GM10266 (cell line): Measurements from ENCODE around the gene PRRG4.
"Not testable (repeated sequence)": the region's sequence is repeated elsewhere in the genome, so short reads cannot be mapped to it uniquely, and the experiment has no call there.

Experiments used
- DNase-seq: peaks from one replicate; pipeline ENCODE4 v3.0.0; 2012; ENCODE audit errors: extremely low spot score
- TF ChIP-seq, protein P1 (sequence below): IDR thresholded peaks from 2 replicates; pipeline ENCODE4 v1.5.1; 2012; ENCODE audit warnings: mild to moderate bottlenecking, low read depth; ENCODE audit not compliant: control insufficient read depth, insufficient read depth; ENCODE audit errors: missing control alignments

The PRRG4 gene

DNA sequence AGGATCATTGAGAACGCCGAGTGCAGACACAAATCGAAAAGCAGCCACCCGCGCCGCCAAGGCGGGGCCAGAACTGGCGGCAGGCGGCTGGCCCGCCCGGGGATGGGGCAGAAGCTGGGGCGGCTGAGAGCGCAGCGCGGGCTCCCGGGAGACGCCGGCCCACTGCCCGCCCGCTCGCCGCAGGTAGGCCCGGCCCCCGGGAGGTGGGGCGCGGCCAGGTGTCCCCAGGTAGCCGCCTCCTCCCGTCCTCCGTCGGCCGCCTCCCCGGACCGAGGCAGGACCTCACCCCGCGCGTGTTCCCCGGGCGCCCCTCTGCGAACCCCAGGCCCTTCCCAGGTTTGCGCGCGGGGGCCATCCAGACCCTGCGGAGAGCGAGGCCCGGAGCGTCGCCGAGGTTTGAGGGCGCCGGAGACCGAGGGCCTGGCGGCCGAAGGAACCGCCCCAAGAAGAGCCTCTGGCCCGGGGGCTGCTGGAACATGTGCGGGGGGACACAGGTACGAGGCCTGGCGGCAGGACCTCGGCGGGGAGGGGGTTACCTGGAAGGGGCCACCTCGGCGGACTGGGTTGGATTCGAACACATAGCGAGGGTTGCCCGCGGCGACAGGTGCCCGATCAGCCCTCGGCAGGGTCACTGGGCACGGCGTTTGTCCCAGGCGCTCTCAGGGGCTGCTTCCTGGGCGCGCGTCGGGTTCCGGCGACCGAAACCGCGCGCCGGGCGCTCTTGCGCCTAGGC, at the start of gene PRRG4:
Gene PRRG4 (plus strand): TSS at position 248 of the 733 bp plus-strand sequence. CDS start 603 bp downstream, outside the sequence.
- TF ChIP-seq, protein P1, sequence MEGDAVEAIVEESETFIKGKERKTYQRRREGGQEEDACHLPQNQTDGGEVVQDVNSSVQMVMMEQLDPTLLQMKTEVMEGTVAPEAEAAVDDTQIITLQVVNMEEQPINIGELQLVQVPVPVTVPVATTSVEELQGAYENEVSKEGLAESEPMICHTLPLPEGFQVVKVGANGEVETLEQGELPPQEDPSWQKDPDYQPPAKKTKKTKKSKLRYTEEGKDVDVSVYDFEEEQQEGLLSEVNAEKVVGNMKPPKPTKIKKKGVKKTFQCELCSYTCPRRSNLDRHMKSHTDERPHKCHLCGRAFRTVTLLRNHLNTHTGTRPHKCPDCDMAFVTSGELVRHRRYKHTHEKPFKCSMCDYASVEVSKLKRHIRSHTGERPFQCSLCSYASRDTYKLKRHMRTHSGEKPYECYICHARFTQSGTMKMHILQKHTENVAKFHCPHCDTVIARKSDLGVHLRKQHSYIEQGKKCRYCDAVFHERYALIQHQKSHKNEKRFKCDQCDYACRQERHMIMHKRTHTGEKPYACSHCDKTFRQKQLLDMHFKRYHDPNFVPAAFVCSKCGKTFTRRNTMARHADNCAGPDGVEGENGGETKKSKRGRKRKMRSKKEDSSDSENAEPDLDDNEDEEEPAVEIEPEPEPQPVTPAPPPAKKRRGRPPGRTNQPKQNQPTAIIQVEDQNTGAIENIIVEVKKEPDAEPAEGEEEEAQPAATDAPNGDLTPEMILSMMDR = no peak
- DNase-seq = peak; percentile 83

DNA sequence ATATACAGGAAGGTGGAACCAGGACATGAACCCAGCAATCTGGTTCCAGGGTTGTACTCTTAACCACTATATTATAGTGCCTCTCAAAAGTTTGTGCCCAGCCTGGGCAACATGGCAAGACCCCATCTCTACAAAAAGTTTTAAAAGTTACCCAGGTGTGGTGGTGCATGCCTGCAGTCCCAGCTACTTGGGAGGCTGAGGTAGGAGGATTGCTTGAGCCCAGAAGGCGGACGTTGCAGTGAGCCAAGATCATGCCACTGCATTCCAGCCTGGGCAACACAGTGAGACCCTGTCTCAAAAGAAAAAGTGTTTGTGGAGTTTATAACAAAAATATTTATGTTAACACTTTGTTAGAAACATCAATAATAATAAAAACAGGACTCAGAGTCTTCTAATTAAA, 48.9 kb upstream of the PRRG4 start:
- not testable (repeated sequence) for DNase-seq

DNA sequence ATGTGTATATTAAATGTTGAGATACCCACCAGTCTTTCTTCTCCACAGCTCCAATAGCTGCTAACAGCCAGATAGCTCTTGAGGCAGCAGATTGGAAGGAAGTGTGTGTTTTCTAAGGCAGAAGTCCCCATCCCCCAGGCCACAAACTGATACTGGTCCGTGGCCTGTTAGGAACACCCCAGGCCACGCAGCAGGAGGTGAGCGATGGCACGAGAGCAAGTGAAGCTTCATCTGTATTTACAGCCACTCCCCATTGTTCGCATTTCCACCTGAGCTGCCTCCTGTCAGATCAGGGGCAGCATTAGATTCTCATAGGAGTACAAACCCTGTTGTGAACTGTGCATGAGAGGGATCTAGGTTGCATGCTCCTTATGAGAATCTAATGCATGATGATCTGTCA, 48.0 kb upstream of the PRRG4 start:
- DNase-seq = no peak
- TF ChIP-seq, protein P1 = no peak

DNA sequence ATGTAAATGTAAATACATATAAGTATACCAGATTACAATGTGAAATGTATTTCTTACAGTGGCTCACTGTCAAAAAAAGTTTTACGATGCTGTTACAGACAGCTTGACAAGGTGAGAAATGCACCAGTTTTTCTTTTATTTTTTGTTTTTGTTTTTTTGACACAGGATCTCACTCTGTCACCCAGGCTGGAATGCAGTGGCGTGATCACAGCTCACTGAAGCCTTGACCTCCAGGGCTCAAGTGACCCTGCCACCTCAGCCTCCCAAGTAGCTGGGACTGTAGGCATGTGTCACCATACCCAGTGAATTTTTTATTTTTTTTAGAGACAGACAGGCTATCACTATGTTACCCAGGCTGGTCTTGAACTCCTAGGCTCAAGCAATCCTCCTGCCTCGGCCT, 44.5 kb upstream of the PRRG4 start:
- TF ChIP-seq, protein P1 = no peak
- no peak for DNase-seq

DNA sequence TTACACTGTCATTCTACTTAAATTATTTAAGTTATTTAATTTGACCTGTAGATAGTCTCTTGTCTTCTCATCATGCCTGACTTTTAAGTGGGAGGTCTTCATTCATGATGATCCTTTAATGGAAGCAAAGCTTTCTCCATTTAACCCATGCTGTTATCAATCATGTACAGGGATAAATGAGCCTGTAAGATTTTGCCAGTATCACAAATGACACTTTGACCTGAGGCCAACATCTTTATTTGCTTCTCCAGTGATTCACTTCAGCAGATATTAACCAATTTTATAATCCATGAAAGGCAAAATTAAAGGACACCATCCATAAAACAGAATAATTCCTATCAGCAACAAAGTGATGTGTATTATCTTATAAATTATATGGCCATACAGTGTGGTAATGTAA, 42.9 kb upstream of the PRRG4 start:
- TF ChIP-seq, protein P1 = no peak
- no peak for DNase-seq

DNA sequence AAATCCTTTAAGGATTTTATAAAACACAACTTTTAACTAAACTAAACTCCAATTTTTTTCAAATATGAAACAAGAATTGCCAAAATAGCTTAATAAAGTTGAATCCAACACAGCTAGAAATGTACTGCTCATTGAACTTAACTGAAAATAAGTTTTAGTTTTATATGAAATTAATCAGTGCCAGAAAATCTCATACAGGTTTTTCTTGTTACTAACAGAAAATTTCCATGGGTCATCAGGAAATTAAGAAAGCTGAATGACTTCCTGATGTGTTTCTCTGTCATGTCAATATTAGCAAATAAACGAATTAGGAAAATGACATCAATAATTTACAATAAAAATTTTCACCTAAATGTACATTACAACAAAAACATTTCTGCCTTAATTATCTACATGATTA, 38.8 kb upstream of the PRRG4 start:
- TF ChIP-seq, protein P1 = no peak

DNA sequence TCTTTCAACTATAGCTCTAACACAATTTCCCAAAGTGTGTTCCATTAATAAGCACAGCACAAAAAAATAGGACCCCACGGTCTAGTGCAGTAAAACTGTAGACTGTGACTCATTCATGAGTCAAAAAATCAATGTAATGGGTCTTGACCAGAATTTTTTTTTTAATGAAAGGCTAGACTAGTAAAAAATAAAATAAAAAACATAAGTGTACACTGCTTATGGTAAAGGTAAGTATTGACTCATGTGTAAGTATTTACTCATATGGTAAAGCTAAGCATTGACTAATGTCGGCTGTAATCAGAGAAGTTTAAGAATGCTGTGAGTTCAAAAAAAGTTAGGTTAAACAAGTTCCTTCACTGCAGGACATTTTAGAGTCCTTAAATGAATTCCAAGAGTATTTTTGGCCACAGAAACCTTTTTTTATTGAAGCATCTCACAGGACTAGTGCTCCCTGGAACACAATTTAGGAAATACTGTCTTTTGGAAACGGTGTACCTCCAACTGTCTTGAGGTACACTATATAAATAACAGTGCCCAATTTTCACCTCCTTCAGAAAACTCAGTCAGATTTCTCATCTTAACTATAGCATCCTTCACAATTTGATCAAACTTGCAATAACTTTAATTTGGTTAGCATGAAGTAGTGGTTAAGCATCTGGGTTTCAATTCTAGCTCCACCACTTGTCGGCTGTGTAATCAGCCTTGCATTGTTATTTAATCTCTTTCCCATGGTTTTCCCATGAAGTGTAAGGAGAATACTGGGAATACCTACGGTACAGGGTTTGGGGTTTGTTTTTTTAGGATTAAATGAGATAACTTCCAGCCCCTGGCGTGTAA, 37.4 kb upstream of the PRRG4 start:
- TF ChIP-seq, protein P1 = no peak
- no peak for DNase-seq

More for the DNA sequence above, 38.8 kb upstream of the PRRG4 start:
- no peak for DNase-seq
